Tibial artery (tissue), 4 donors: Measurements from ENCODE around the gene SLITRK3.

Source experiments
- DNase-seq, 2 donors: peaks; one replicate each; pipeline ENCODE4 v3.0.0-alpha.2; 2019
- H3K27ac ChIP-seq, 2 donors: fragments of 200-600 bp; sonication (generic) in 1 of 2; 1 replicate in 1 of 2; 2 replicates in 1 of 2; pipeline ENCODE4 v1.5.1; 2018 to 2019; ENCODE audit warnings: mild to moderate bottlenecking in 1 of 2
- H3K27me3 ChIP-seq, 2 donors: fragments of 200-600 bp; sonication (generic) in 1 of 2; one replicate each; pipeline versions ENCODE4 v1.5.1 to v1.6.0; 2016 to 2019
- H3K36me3 ChIP-seq, 3 donors: fragments of 200-600 bp; sonication (generic) in 2 of 3; one replicate each; pipeline ENCODE4 v1.5.1; 2016 to 2019; ENCODE audit warnings: mild to moderate bottlenecking in 2 of 3
- H3K4me1 ChIP-seq, 4 donors: fragments of 200-600 bp; sonication (generic) in 2 of 4; 1 replicate in 3 of 4; 2 replicates in 1 of 4; pipeline ENCODE4 v1.5.1; 2016 to 2019
- H3K4me3 ChIP-seq, 2 donors: fragments of 200-600 bp; sonication (generic) in 1 of 2; 1 replicate in 1 of 2; 2 replicates in 1 of 2; pipeline ENCODE4 v1.5.1; 2018 to 2019; ENCODE audit warnings: mild to moderate bottlenecking in 2 of 2
- H3K9me3 ChIP-seq, 3 donors: fragments of 200-600 bp; sonication (generic) in 1 of 3; one replicate each; pipeline ENCODE4 v1.5.1; 2016 to 2019
- intact Hi-C: fragments of 100-400 bp; cut with DNase I; formaldehyde crosslinking; loops from one replicate; pipeline ENCODE4 v1.15.0; 2023; ENCODE audit warnings: low total_unique reads
- TF ChIP-seq, protein P1 (sequence below), 2 experiments: fragments of 200-600 bp in 1 of 2; fragments of 450-650 bp in 1 of 2; IDR thresholded peaks; one replicate each; pipeline ENCODE4 v1.5.1; 2017 to 2019; ENCODE audit warnings: antibody characterized with exemption in 2 of 2, mild to moderate bottlenecking in 1 of 2, moderate library complexity in 1 of 2

The SLITRK3 gene

DNA sequence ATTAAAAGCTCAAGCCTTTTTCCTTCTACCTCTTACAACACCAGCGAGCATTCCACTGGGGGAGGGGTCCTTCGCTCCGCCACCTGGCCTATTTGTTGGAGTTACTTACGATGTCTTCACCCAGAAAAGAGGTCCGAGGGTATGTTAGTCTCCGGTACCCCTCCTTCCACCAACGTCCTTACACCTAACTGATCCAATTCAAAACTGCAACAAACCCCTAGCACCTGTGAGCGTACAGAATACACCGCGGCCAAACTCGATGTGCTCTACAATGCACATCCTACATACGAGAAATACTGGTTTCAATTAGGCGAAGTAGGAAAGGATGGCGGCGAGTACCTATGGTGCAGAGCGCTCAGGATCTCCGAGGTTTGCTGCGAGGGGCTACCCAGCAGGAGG, 944 bp downstream of the SLITRK3 start:
- peak overlapping the region in 1 of 2 donors; percentile 54 for H3K4me3 ChIP-seq
- no peaks in the 10 kb centered on the region for H3K9me3 ChIP-seq
- DNase-seq = no peak
- peaks cover 6 to 63% of the 10 kb centered on the region in 2 donors for H3K27me3 ChIP-seq
- intact Hi-C loops = no loop called here
- no peak overlapping the region for H3K27ac ChIP-seq
- peaks cover 0 to 49% (median 25%) of the 10 kb centered on the region in 4 donors for H3K4me1 ChIP-seq
- no peaks in the 10 kb centered on the region for H3K36me3 ChIP-seq
- TF ChIP-seq, protein P1, sequence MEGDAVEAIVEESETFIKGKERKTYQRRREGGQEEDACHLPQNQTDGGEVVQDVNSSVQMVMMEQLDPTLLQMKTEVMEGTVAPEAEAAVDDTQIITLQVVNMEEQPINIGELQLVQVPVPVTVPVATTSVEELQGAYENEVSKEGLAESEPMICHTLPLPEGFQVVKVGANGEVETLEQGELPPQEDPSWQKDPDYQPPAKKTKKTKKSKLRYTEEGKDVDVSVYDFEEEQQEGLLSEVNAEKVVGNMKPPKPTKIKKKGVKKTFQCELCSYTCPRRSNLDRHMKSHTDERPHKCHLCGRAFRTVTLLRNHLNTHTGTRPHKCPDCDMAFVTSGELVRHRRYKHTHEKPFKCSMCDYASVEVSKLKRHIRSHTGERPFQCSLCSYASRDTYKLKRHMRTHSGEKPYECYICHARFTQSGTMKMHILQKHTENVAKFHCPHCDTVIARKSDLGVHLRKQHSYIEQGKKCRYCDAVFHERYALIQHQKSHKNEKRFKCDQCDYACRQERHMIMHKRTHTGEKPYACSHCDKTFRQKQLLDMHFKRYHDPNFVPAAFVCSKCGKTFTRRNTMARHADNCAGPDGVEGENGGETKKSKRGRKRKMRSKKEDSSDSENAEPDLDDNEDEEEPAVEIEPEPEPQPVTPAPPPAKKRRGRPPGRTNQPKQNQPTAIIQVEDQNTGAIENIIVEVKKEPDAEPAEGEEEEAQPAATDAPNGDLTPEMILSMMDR (IDR thresholded peaks at IDR 0.05) = no peak

DNA sequence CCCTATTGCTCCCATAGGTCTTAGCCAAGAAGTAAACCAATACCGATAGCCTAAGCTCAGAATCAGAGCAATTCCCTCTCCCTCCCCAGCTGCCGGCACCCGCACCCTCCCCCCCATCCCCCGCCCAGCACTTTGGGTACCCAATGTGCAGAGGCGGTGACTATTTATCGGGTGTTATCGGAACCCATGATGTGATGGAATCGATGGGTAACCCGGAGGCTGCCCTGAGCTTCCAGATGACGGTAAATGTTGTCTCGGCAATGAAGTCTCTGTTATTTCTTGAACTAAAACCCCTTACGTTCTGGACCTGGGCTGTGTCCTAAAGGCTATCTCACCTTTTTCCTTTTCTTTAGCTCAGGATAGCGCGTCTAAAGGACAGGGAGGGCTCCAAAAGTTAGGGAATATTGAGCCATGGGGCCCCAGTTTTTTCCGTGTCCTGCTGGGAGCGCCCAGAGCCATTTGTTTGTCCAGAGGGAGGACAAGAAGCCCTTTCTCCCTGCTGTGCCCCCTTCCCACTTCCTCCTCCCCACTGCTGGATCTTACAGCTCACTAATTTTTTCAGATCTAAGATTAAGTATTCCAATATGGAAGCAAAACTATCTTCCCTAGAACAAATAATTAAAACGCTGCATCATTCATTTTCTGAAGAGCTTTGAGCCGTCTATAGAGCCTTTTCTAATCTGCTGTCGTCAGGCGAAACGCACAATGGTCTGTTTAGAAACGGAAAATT, 1.5 kb downstream of the SLITRK3 start:
- Histone ChIP-seq H3K27ac (no peak overlapping the region), H3K36me3 (no peaks in the 10 kb centered on the region), H3K4me3 (peak overlapping the region in 1 of 2 donors; percentile 54), H3K9me3 (no peaks in the 10 kb centered on the region), H3K27me3 (peaks cover 6 to 63% of the 10 kb centered on the region in 2 donors), H3K4me1 (peaks cover 0 to 49% (median 25%) of the 10 kb centered on the region in 4 donors)
- intact Hi-C loops = no loop called here
- TF ChIP-seq, protein P1 (IDR thresholded peaks at IDR 0.05) = no peak
- DNase-seq = peak in 1 of 2 donors; percentile 45

DNA sequence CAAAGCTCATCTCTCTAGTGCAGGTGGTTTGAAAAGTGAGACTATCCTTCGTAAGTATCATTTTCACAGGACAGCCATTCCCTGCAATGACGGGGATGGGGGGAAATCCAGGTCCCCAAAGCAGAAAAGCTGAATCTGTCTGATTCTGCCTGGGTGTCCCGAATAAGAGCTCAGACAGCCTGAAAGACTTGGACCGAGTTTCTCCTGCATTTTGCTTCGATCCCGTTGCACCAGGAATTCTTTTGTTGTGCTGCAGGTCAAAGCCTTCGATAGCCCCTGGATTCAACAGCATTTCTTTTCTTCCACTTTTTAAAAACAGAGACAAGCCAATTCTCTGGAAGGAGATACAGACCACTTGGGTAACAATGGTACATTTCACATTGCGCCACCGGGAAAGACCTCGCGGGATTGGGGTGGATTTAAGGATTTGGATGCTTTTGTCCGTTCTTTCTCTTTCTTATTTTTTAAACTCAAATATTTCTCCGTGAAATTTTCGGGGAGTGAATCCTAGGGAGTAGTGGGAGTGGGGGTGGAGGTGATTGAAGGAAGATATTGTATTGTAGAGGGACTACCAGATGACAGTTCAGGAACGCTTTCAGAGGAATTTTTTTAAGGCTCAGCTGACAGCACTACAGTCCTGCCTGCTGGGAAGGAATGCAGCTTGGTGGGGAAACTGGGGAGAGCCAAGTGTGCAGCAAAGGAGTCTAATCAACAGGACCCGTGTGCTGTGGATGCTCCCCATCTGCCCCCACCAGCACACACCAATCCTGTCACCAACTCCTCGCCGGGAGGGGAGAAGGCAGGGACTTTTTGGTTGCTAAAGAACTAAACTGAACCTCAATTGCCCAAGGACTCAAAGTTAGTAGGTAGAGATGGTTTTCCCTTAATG, 2.6 kb downstream of the SLITRK3 start:
- intact Hi-C loops = no loop called here
- Histone ChIP-seq H3K4me3 (peak overlapping the region in 1 of 2 donors; percentile 54), H3K4me1 (peaks cover 0 to 49% (median 25%) of the 10 kb centered on the region in 4 donors), H3K9me3 (no peaks in the 10 kb centered on the region), H3K36me3 (no peaks in the 10 kb centered on the region), H3K27ac (no peak overlapping the region), H3K27me3 (peaks cover 6 to 60% of the 10 kb centered on the region in 2 donors)
- TF ChIP-seq, protein P1 (IDR thresholded peaks at IDR 0.05) = no peak
- no peak for DNase-seq

DNA sequence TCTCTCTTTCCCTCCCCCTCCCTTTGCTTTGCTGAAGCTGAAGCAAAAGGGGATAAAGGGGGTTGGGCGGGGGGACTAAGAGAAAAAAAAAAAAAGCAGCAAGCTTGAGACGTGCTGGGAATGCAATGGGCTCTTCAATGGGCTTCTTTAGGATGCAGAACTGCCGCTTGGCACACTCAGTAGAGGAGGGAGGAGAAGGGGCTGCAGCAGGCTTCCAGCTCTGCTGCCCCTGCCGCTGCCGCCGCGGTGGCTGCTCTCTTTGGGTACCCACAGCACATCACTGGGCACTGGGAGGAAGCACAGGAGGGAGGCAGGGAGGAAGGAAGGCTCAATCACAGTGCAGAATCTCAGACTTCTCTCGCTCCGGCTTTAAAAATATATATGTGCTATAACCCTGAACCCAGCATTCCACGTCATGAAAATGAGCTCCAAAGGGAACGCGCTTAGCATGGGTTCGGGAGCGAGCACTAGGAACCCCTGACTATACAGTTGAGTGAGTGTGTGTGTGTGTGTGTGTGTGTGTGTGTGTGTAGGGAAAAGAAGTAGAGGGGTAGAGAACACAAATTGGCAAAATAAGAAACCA, 3.5 kb downstream of the SLITRK3 start:
- Histone ChIP-seq H3K27ac (no peak overlapping the region), H3K36me3 (no peaks in the 10 kb centered on the region), H3K4me3 (peak overlapping the region in 1 of 2 donors; percentile 17), H3K9me3 (no peaks in the 10 kb centered on the region), H3K4me1 (peaks cover 0 to 49% (median 25%) of the 10 kb centered on the region in 4 donors), H3K27me3 (peaks cover 6 to 51% of the 10 kb centered on the region in 2 donors)
- intact Hi-C loops = no loop called here
- TF ChIP-seq, protein P1 (IDR thresholded peaks at IDR 0.05) = no peak
- no peak for DNase-seq

DNA sequence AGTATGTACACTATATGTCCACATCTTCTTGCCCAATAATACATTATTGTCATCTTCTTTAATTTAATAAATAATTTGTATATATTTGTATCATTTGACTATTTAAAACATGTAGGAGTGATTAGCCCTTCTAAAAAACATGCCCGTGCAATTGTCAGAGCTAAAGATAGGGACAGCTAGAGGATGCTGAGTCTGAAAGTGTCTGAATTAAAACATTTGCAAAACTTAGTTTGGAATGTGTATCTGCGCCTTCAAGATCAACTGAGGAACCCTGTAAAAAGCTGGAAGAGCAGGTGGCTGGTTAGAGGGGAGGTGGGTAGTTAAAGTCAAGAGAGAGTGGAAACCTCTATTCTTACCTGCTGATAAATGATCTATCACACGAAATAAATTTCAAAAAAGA, 4.7 kb downstream of the SLITRK3 start:
- peaks cover 6 to 39% of the 10 kb centered on the region in 2 donors for H3K27me3 ChIP-seq
- no peak overlapping the region for H3K4me3 ChIP-seq
- TF ChIP-seq, protein P1 (IDR thresholded peaks at IDR 0.05) = no peak
- no peaks in the 10 kb centered on the region for H3K9me3 ChIP-seq
- peaks cover 0 to 38% (median 18%) of the 10 kb centered on the region in 4 donors for H3K4me1 ChIP-seq
- H3K36me3 ChIP-seq = no peaks in the 10 kb centered on the region
- no peak for DNase-seq
- H3K27ac ChIP-seq = no peak overlapping the region
- intact Hi-C loops = no loop called here
